ENCODE measurements around the gene ATP2C2. TPM values are rescaled to one million over a fixed set of nuclear protein-coding genes. Genes with fewer than 3 reads are reported as not detected.

The ATP2C2 gene
- polyA plus RNA-seq, 1 of the 3 experiments (the other 2 are of a cell fraction): 0.33 TPM

DNA sequence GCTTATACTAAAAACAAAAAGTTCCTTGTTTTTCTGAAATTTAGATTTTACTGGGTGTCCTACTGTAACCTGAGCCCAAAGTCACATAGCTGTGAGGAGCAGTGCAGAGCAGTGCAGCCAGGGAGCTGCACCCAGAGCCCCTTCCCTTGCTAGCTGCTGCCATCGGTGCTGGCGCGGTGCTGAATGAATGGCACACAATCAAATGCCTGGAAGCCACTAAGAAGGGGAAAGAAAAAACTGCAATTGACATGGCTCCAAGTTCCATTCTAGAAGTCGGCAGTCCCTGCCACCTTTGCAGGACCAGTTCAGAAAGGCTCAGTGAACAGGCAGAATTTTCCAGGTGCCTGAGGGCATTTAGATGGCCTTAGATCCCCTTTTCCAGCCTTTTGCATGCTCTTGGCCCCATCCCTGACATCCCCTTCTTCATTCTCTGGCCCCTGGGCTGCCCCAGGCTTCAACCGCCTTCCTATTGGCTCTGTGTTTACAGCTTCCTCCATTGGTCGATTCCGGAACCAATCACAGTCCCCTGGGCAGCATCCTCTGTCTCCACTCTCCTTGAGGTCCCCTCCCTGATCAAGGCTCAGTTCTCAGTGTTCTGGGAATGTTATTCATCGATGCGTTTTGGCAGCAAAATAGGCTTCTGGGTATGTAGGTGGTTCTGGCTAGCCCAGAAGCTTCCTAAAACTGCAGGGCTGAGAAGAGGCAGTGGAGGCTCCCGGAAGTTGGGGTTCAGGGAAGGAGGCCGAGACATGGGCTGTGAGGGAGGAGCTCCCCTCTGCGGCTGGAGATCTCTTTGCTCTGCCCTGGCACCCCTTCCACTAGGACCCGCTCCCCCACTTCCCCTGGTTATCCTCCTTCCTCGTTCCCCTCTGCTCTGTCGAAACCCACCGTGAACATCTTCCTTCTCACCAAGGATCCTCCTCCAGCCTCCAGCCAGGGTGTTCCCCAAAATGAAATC, 37.9 kb downstream of the ATP2C2 start:
- Histone ChIP-seq H2AFZ (ENCODE audit: low read depth) (peak overlapping the region; percentile 81; the same call in 1 of the 2 replicates), H3F3A (replicated peaks; ENCODE audit: insufficient read depth) (no peaks in the 10 kb centered on the region), H3K79me2 (ENCODE audit: insufficient read depth) (no peaks in the 10 kb centered on the region), H3K27me3 (ENCODE audit: insufficient read depth) (peaks cover 13% of the 10 kb centered on the region; the same call in 1 of the 2 replicates), H3K9me2 (no peaks in the 10 kb centered on the region), H3K4me3 (ENCODE audit: low read depth in 2 of 2, low read length in 1 of 2) (peak overlapping the region; percentile 8 to 23; a peak in 3 of 4 replicates), H3K27ac (ENCODE audit: low read depth in 2 of 2, low read length in 1 of 2) (no peak overlapping the region), H3K36me3 (replicated peaks in 1 of 2; ENCODE audit: control insufficient read depth in 1 of 2, insufficient read depth in 2 of 2, low read length in 1 of 2) (no peaks in the 10 kb centered on the region), H3K4me2 (peak overlapping the region; percentile 46; the same call in 1 of the 2 replicates), H4K20me1 (ENCODE audit: insufficient read depth) (no peaks in the 10 kb centered on the region), H3K9me3 (no peaks in the 10 kb centered on the region), H3K9ac (no peak overlapping the region), H3K4me1 (ENCODE audit: control insufficient read depth in 1 of 2, insufficient read depth in 2 of 2, low read depth in 1 of 2, low read length in 1 of 2) (peaks cover 0 to 5% of the 10 kb centered on the region in 2 experiments; a peak in 1 of 4 replicates)
- TF ChIP-seq RFX5 (IDR thresholded peaks at IDR 0.05; ENCODE audit: low read length) (peak; percentile 54; the same call in 1 of the 2 replicates), YY1 (IDR thresholded peaks at IDR 0.05; ENCODE audit: low read depth) (no peak), ELF1 (IDR thresholded peaks at IDR 0.05) (0 out of 2 replicates have a peak, but pooled peaks have one; percentile 28)
- 28% methylated on average over 15 of the region's 16 CpGs for WGBS (ENCODE audit: low lambda C conversion rate)
- ChIA-PET CTCF (interaction anchor here (0.8 kb wide), 1 partner anchor 112 kb away, joined by 3 read pairs; the partner anchor contains the start of gene WFDC1), POLR2A (interaction anchor here (1.1 kb wide), 1 partner anchor 38 kb away, joined by 4 read pairs; no protein-coding TSS in a partner anchor)
- peak; percentile 78 for DNase-seq

DNA sequence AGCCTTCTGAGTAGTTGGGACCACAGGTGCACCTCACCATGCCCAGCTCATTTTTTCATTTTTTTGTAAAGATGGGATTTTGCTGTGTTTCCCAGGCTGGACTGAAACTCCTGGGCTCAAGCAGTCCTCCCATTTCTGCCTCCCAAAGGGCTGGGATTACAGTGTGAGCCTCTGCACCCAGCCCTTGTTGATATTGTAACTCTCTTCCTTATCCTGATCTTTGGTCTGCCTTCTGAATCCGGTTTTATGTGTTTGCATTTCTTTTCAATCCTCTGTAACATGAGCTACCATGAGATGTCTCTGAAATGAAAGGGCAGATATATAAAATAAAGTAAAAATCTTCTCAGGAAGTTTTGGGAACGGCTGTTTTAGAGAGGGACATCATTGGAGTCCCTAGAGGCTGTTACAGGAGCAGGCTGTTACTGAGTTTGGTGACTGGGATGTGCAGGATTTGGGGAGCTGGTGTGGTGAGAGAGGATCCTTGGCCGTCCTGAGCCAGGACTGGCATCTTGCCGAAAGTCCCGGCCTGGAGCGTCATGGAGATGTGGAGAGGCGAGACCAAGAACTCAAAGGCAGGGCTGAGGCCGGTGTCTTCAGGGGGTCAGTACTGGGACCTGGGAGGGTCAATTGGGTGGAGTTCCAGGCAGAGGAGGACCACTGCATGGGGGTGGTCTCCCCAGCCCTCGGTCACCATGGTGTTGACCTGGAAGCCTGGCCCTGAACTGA, 39.4 kb downstream of the ATP2C2 start:
- H4K20me1 ChIP-seq (ENCODE audit: insufficient read depth): no peaks in the 10 kb centered on the region
- ChIA-PET CTCF (no interaction called here), POLR2A (no interaction called here)
- no peaks in the 10 kb centered on the region for H3K9me3 ChIP-seq
- TF ChIP-seq YY1 (IDR thresholded peaks at IDR 0.05; ENCODE audit: low read depth): no peak
- TF ChIP-seq, protein P1, sequence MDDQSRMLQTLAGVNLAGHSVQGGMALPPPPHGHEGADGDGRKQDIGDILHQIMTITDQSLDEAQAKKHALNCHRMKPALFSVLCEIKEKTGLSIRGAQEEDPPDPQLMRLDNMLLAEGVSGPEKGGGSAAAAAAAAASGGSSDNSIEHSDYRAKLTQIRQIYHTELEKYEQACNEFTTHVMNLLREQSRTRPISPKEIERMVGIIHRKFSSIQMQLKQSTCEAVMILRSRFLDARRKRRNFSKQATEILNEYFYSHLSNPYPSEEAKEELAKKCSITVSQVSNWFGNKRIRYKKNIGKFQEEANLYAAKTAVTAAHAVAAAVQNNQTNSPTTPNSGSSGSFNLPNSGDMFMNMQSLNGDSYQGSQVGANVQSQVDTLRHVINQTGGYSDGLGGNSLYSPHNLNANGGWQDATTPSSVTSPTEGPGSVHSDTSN (IDR thresholded peaks at IDR 0.05): no peak
- TF ChIP-seq FOXM1 (IDR thresholded peaks at IDR 0.05; ENCODE audit: low read depth): no peak
- no peak for TF ChIP-seq NFIC (IDR thresholded peaks at IDR 0.05; ENCODE audit: borderline replicate concordance)
- no peak for TF ChIP-seq GABPA (IDR thresholded peaks at IDR 0.05; ENCODE audit: low read depth)
- TF ChIP-seq, protein P2, sequence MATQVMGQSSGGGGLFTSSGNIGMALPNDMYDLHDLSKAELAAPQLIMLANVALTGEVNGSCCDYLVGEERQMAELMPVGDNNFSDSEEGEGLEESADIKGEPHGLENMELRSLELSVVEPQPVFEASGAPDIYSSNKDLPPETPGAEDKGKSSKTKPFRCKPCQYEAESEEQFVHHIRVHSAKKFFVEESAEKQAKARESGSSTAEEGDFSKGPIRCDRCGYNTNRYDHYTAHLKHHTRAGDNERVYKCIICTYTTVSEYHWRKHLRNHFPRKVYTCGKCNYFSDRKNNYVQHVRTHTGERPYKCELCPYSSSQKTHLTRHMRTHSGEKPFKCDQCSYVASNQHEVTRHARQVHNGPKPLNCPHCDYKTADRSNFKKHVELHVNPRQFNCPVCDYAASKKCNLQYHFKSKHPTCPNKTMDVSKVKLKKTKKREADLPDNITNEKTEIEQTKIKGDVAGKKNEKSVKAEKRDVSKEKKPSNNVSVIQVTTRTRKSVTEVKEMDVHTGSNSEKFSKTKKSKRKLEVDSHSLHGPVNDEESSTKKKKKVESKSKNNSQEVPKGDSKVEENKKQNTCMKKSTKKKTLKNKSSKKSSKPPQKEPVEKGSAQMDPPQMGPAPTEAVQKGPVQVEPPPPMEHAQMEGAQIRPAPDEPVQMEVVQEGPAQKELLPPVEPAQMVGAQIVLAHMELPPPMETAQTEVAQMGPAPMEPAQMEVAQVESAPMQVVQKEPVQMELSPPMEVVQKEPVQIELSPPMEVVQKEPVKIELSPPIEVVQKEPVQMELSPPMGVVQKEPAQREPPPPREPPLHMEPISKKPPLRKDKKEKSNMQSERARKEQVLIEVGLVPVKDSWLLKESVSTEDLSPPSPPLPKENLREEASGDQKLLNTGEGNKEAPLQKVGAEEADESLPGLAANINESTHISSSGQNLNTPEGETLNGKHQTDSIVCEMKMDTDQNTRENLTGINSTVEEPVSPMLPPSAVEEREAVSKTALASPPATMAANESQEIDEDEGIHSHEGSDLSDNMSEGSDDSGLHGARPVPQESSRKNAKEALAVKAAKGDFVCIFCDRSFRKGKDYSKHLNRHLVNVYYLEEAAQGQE (IDR thresholded peaks at IDR 0.05; ENCODE audit: low read depth, low read length): no peak
- TF ChIP-seq, protein P3, sequence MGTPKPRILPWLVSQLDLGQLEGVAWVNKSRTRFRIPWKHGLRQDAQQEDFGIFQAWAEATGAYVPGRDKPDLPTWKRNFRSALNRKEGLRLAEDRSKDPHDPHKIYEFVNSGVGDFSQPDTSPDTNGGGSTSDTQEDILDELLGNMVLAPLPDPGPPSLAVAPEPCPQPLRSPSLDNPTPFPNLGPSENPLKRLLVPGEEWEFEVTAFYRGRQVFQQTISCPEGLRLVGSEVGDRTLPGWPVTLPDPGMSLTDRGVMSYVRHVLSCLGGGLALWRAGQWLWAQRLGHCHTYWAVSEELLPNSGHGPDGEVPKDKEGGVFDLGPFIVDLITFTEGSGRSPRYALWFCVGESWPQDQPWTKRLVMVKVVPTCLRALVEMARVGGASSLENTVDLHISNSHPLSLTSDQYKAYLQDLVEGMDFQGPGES (IDR thresholded peaks at IDR 0.05; ENCODE audit: low read depth, low read length): no peak
- TF ChIP-seq POLR2AphosphoS5 (IDR thresholded peaks at IDR 0.05; ENCODE audit: low read depth, low read length): no peak
- TF ChIP-seq RCOR1 (IDR thresholded peaks at IDR 0.05; ENCODE audit: low read length): no peak
- TF ChIP-seq, protein P4, sequence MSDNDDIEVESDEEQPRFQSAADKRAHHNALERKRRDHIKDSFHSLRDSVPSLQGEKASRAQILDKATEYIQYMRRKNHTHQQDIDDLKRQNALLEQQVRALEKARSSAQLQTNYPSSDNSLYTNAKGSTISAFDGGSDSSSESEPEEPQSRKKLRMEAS (IDR thresholded peaks at IDR 0.05; ENCODE audit: low read depth): no peak
- TF ChIP-seq RFX5 (IDR thresholded peaks at IDR 0.05; ENCODE audit: low read length): no peak
- 48% methylated on average over 6 of the region's 9 CpGs for WGBS (ENCODE audit: low lambda C conversion rate)
- no peaks in the 10 kb centered on the region for H3F3A ChIP-seq (replicated peaks; ENCODE audit: insufficient read depth)
- no peaks in the 10 kb centered on the region for H3K36me3 ChIP-seq (replicated peaks in 1 of 2; ENCODE audit: control insufficient read depth in 1 of 2, insufficient read depth in 2 of 2, low read length in 1 of 2)
- no peak overlapping the region; the same call in 1 of the 2 replicates for H2AFZ ChIP-seq (ENCODE audit: low read depth)
- peaks cover 0 to 5% of the 10 kb centered on the region in 2 experiments; a peak in 1 of 4 replicates for H3K4me1 ChIP-seq (ENCODE audit: control insufficient read depth in 1 of 2, insufficient read depth in 2 of 2, low read depth in 1 of 2, low read length in 1 of 2)
- H3K9me2 ChIP-seq: no peaks in the 10 kb centered on the region
- H3K9ac ChIP-seq: no peak overlapping the region
- no peaks in the 10 kb centered on the region for H3K79me2 ChIP-seq (ENCODE audit: insufficient read depth)
- H3K27me3 ChIP-seq (ENCODE audit: insufficient read depth): peaks cover 13% of the 10 kb centered on the region; the same call in 1 of the 2 replicates
- DNase-seq: no peak
- no peak overlapping the region for H3K4me2 ChIP-seq
- no peak overlapping the region for H3K27ac ChIP-seq (ENCODE audit: low read depth in 2 of 2, low read length in 1 of 2)
- no peak overlapping the region for H3K4me3 ChIP-seq (ENCODE audit: low read depth in 2 of 2, low read length in 1 of 2)

Measured in SK-N-SH (cell line).